CD4-positive, CD25-positive, alpha-beta regulatory T cell (primary cell): ENCODE measurements around the gene CTAG2. TPM values are rescaled to one million over a fixed set of nuclear protein-coding genes. Genes with fewer than 3 reads are reported as not detected.

Source experiments
- ATAC-seq, 2 donors: fragments of 150-1000 bp; cut with Tn5 transposase; one replicate each; pipeline ENCODE4 v1.10.0; 2021; ENCODE audit warnings: low read depth in 2 of 2, moderate number of reproducible peaks in 2 of 2, moderate library complexity in 1 of 2
- DNase-seq, 3 donors: peaks; one replicate each; pipeline versions ENCODE4 v3.0.0 to v3.0.0-alpha.2; 2012 to 2022; ENCODE audit warnings: mixed read lengths in 1 of 3
- H3K27ac ChIP-seq: one replicate; pipeline ENCODE4 v1.7.0; 2013; ENCODE audit warnings: mild to moderate bottlenecking, low read length; ENCODE audit not compliant: insufficient read depth, poor library complexity, severe bottlenecking
- H3K27me3 ChIP-seq: one replicate; pipeline ENCODE4 v1.7.0; 2013; ENCODE audit warnings: low read length; ENCODE audit not compliant: control insufficient read depth, insufficient read depth
- H3K36me3 ChIP-seq: one replicate; pipeline ENCODE4 v1.7.0; 2013; ENCODE audit warnings: mild to moderate bottlenecking, low read length, moderate library complexity; ENCODE audit not compliant: control insufficient read depth, insufficient read depth
- H3K4me1 ChIP-seq: 2 replicates; pipeline ENCODE4 v1.7.0; 2013; ENCODE audit warnings: mild to moderate bottlenecking, low read length; ENCODE audit not compliant: insufficient read depth, control insufficient read depth, poor library complexity, severe bottlenecking
- H3K4me3 ChIP-seq: one replicate; pipeline ENCODE4 v1.7.0; 2013; ENCODE audit warnings: low read depth, mild to moderate bottlenecking, low read length, moderate library complexity
- H3K9me3 ChIP-seq, 2 experiments: 1 replicate in 1 of 2; 2 replicates in 1 of 2; pipeline ENCODE4 v1.7.0; 2013; ENCODE audit warnings: low read length in 2 of 2, mild to moderate bottlenecking in 1 of 2, moderate library complexity in 1 of 2; ENCODE audit not compliant: control insufficient read depth in 2 of 2
- H3K27ac Mint-ChIP-seq, 3 donors: one replicate each; pipeline ENCODE4 v1.8.0; 2020 to 2022; ENCODE audit warnings: mild to moderate bottlenecking in 3 of 3, mixed read lengths in 3 of 3, moderate library complexity in 2 of 3
- H3K27me3 Mint-ChIP-seq: one replicate; pipeline ENCODE4 v1.8.0; 2022; ENCODE audit warnings: mild to moderate bottlenecking, mixed read lengths
- H3K36me3 Mint-ChIP-seq: one replicate; pipeline ENCODE4 v1.8.0; 2020; ENCODE audit warnings: mixed read lengths
- H3K4me1 Mint-ChIP-seq, 4 donors: one replicate each; pipeline ENCODE4 v1.8.0; 2020 to 2022; ENCODE audit warnings: mixed read lengths in 4 of 4, mild to moderate bottlenecking in 1 of 4
- H3K4me3 Mint-ChIP-seq, 4 donors: one replicate each; pipeline ENCODE4 v1.8.0; 2020 to 2022; ENCODE audit warnings: mild to moderate bottlenecking in 4 of 4, mixed read lengths in 4 of 4, moderate library complexity in 3 of 4
- H3K9me3 Mint-ChIP-seq, 7 donors: one replicate each; pipeline ENCODE4 v1.8.0; 2020 to 2022; ENCODE audit warnings: mixed read lengths in 7 of 7, mild to moderate bottlenecking in 3 of 7, moderate library complexity in 2 of 7
- polyA plus RNA-seq, 4 donors: library from polyadenylated mRNA; unstranded; fragments of 300-500 nt; fragmentation: Illumina TruSeq; gene quantifications; one replicate each; pipeline ENCODE4 v1.2.3, GENCODE V29; 2021
- total RNA-seq: library from RNA; stranded (reverse); gene quantifications from one replicate; pipeline ENCODE4 v1.2.3, GENCODE V29; 2022

Gene CTAG2
- total and polyA plus RNA-seq, 5 donors from 2014 or later: not detected

DNA sequence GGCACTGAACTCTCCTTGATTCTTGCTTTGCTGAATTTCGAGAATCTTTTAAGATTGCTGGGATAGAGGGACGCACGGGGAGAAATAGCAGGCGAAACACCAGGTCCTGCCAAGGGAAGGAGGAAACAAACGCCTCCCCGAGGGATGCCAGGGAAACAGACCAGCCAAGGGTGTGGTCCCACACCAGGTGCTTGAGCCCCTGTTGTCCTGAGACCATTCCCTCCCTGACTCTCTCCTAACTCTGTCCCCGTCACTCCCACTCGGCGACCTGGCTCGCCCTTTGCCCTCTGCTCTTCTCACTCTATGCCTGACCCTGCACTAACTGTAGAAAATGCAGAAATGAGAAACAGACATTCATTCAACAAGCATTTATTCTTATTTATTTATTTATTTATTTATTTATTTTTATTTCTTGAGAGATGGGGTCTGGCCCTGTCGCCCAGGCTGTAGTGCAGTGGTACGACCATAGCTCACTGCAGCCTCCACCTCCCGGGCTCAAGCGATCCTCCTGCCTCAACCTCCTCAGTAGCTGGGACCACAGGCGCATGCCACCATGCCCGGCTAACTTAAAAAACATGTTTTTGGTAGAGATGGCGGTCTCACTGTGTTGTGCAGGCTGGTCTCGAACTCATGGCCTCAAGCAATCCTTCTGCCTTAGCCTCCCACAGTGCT lies 50.5 kb downstream of the CTAG2 start:
- Mint-ChIP-seq H3K9me3 (peaks cover 0 to 3% (median 0%) of the 10 kb centered on the region in 7 donors), H3K27ac (no peak overlapping the region), H3K4me3 (no peak overlapping the region), H3K36me3 (no peaks in the 10 kb centered on the region), H3K27me3 (peaks cover 16% of the 10 kb centered on the region), H3K4me1 (peaks cover 0 to 2% (median 0%) of the 10 kb centered on the region in 4 donors)
- ATAC-seq: no peak
- Histone ChIP-seq H3K4me1 (no peaks in the 10 kb centered on the region), H3K4me3 (no peak overlapping the region), H3K27me3 (no peaks in the 10 kb centered on the region), H3K27ac (no peak overlapping the region), H3K9me3 (no peaks in the 10 kb centered on the region), H3K36me3 (no peaks in the 10 kb centered on the region)
- no peak for DNase-seq

- no peak overlapping the region for H3K4me3 Mint-ChIP-seq
- Histone ChIP-seq H3K9me3 (no peaks in the 10 kb centered on the region), H3K4me1 (no peaks in the 10 kb centered on the region), H3K36me3 (no peaks in the 10 kb centered on the region), H3K27ac (no peak overlapping the region), H3K27me3 (no peaks in the 10 kb centered on the region), H3K4me3 (no peak overlapping the region)
- ATAC-seq: no peak
- DNase-seq: no peak
- H3K27me3 Mint-ChIP-seq: peaks cover 19% of the 10 kb centered on the region
- H3K9me3 Mint-ChIP-seq: peaks cover 0 to 3% (median 0%) of the 10 kb centered on the region in 7 donors
- no peaks in the 10 kb centered on the region for H3K36me3 Mint-ChIP-seq
- H3K4me1 Mint-ChIP-seq: peaks cover 0 to 2% (median 0%) of the 10 kb centered on the region in 4 donors
- no peak overlapping the region for H3K27ac Mint-ChIP-seq
These were observed 51.2 kb downstream of the CTAG2 start for GRCh38 chrX:154602226-154602625.

Other genes with a start within 250 kb of the CTAG2 start
- gene DNASE1L1, start 244.3 kb downstream of the CTAG2 start, total RNA-seq: 29.7 TPM
- 10 to 100 TPM; 12.2 to 23.1 (median 19.1) TPM for gene DNASE1L1, start 244.3 kb downstream of the CTAG2 start, polyA plus RNA-seq
- gene TAFAZZIN, start 242.0 kb downstream of the CTAG2 start, total RNA-seq: 84.2 TPM
- gene TAFAZZIN, start 242.0 kb downstream of the CTAG2 start, polyA plus RNA-seq: 10 to 100 TPM; 28.4 to 37.7 (median 34.3) TPM
- gene ATP6AP1, start 224.9 kb downstream of the CTAG2 start, total RNA-seq: 44.9 TPM
- gene ATP6AP1, start 224.9 kb downstream of the CTAG2 start, polyA plus RNA-seq: 100 to 1,000 TPM; 100 to 125 (median 112) TPM
- gene GDI1, start 216.4 kb downstream of the CTAG2 start, total RNA-seq: 169 TPM
- 10 to 100 TPM; 33.7 to 46.3 (median 41.9) TPM for gene GDI1, start 216.4 kb downstream of the CTAG2 start, polyA plus RNA-seq
- 55.1 TPM for gene FAM50A, start 209.4 kb downstream of the CTAG2 start, total RNA-seq
- 10 to 100 TPM; 33.7 to 52.5 (median 38.6) TPM for gene FAM50A, start 209.4 kb downstream of the CTAG2 start, polyA plus RNA-seq
- 64.6 TPM for gene PLXNA3, start 195.3 kb downstream of the CTAG2 start, total RNA-seq
- gene PLXNA3, start 195.3 kb downstream of the CTAG2 start, polyA plus RNA-seq: 1 to 10 TPM in 1 of 4 donors, under 1 TPM in 3; 0.32 to 1.8 (median 0.34) TPM
- gene LAGE3, start 174.3 kb downstream of the CTAG2 start, total RNA-seq: 8.9 TPM
- 10 to 100 TPM; 39.5 to 47.9 (median 43.3) TPM for gene LAGE3, start 174.3 kb downstream of the CTAG2 start, polyA plus RNA-seq
- gene UBL4A, start 167.0 kb downstream of the CTAG2 start, total RNA-seq: 12.5 TPM
- gene UBL4A, start 167.0 kb downstream of the CTAG2 start, polyA plus RNA-seq: 10 to 100 TPM; 51.8 to 59.5 (median 55.0) TPM
- 18.4 TPM for gene SLC10A3, start 162.9 kb downstream of the CTAG2 start, total RNA-seq
- gene SLC10A3, start 162.9 kb downstream of the CTAG2 start, polyA plus RNA-seq: 10 to 100 TPM; 32.8 to 40.2 (median 36.7) TPM
- gene FAM3A, start 137.3 kb downstream of the CTAG2 start, total RNA-seq: 28.2 TPM
- 10 to 100 TPM; 13.4 to 21.5 (median 19.0) TPM for gene FAM3A, start 137.3 kb downstream of the CTAG2 start, polyA plus RNA-seq
- 36.5 TPM for gene G6PD, start 106.7 kb downstream of the CTAG2 start, total RNA-seq
- 1 to 10 TPM; 2.3 to 5.2 (median 4.2) TPM for gene G6PD, start 106.7 kb downstream of the CTAG2 start, polyA plus RNA-seq
- 48.0 TPM for gene IKBKG, start 106.0 kb downstream of the CTAG2 start, total RNA-seq
- 10 to 100 TPM; 27.9 to 39.6 (median 33.5) TPM for gene IKBKG, start 106.0 kb downstream of the CTAG2 start, polyA plus RNA-seq
- gene CTAG1A, start 68.4 kb downstream of the CTAG2 start, total RNA-seq: not detected
- gene CTAG1A, start 68.4 kb downstream of the CTAG2 start, polyA plus RNA-seq: not detected
- not detected for gene CTAG1B, start 34.3 kb downstream of the CTAG2 start, total RNA-seq
- gene CTAG1B, start 34.3 kb downstream of the CTAG2 start, polyA plus RNA-seq: not detected
- gene GAB3, start 97.5 kb upstream of the CTAG2 start, total RNA-seq: 6.0 TPM
- gene GAB3, start 97.5 kb upstream of the CTAG2 start, polyA plus RNA-seq: 1 to 10 TPM in 1 of 4 donors, under 1 TPM in 3; 0.07 to 1.5 (median 0.55) TPM
- 55.0 TPM for gene DKC1, start 109.3 kb upstream of the CTAG2 start, total RNA-seq
- gene DKC1, start 109.3 kb upstream of the CTAG2 start, polyA plus RNA-seq: 10 to 100 TPM; 28.3 to 44.8 (median 38.0) TPM
- 12.9 TPM for gene MPP1, start 151.9 kb upstream of the CTAG2 start, total RNA-seq
- 10 to 100 TPM; 11.3 to 24.0 (median 12.7) TPM for gene MPP1, start 151.9 kb upstream of the CTAG2 start, polyA plus RNA-seq
- not detected for gene SMIM9, start 181.1 kb upstream of the CTAG2 start, total RNA-seq
- gene SMIM9, start 181.1 kb upstream of the CTAG2 start, polyA plus RNA-seq: not detected
- gene F8A1, start 232.8 kb upstream of the CTAG2 start, total RNA-seq: 24.8 TPM
- 10 to 100 TPM; 17.6 to 50.2 (median 23.9) TPM for gene F8A1, start 232.8 kb upstream of the CTAG2 start, polyA plus RNA-seq